A549 (cell line): ENCODE measurements around the gene ZNF423.

Experiments used
- BHLHE40 ChIP-seq: IDR thresholded peaks from 2 replicates; pipeline ENCODE4 v1.6.1; 2012; ENCODE audit warnings: low read depth, low read length, inconsistent platforms
- CTCF ChIP-seq: fragments of >200 bp; sonication (Bioruptor Twin); formaldehyde crosslinking; IDR thresholded peaks from 3 replicates; pipeline ENCODE4 v1.5.1; 2016
- HDAC2 ChIP-seq: fragments of 200-600 bp; sonication (generic); IDR thresholded peaks from 2 replicates; pipeline ENCODE4 v1.6.1; 2016
- RAD21 ChIP-seq, 2 experiments: fragments of >200 bp in 1 of 2; sonication (Bioruptor Twin) in 1 of 2; formaldehyde crosslinking in 1 of 2; IDR thresholded peaks in 1 of 2; conservative IDR thresholded peaks in 1 of 2; 2 replicates in 1 of 2; 3 replicates in 1 of 2; pipeline ENCODE4 v1.6.1; 2012 to 2018; ENCODE audit warnings: inconsistent platforms in 1 of 2
- USF2 ChIP-seq: fragments of 450-650 bp; IDR thresholded peaks from 2 replicates; pipeline ENCODE4 v1.6.1; 2014; ENCODE audit warnings: antibody characterized with exemption

GRCh38 chr16:49489686-49490320, 366.1 kb downstream of the ZNF423 start:
- TF ChIP-seq CTCF: no peak
- TF ChIP-seq USF2: no peak
- no peak for TF ChIP-seq HDAC2
- TF ChIP-seq RAD21 (conservative IDR thresholded peaks at IDR 0.05 in 1 of 2, IDR thresholded peaks at IDR 0.05 in 1 of 2): no peak
- TF ChIP-seq BHLHE40: no peak
